Stimulated activated CD8-positive, alpha-beta memory T cell treated with anti-CD3 and anti-CD28 coated beads, Interleukin-15, amount 100 ng/mL, for 48 hours (primary cell): ENCODE results near the gene POSTN.

ENCODE experiments used
- DNase-seq, 2 donors: peaks; one replicate each; pipeline ENCODE4 v3.0.0-alpha.2; 2020; ENCODE audit warnings: low read depth in 2 of 2

Gene POSTN

GRCh38 chr13:37598597-37598996, at the start of gene POSTN:
TSS of gene POSTN (minus strand) at chr13:37598768. CDS start at chr13:37598726, 42 bp downstream.
- DNase-seq = no peak

- no peak for DNase-seq
Measured at GRCh38 chr13:37647031-37647650, 48.6 kb upstream of the POSTN start.

- no peak for DNase-seq
Measured at GRCh38 chr13:37646531-37646930, 48.0 kb upstream of the POSTN start.

GRCh38 chr13:37645181-37645740, 46.7 kb upstream of the POSTN start:
- no peak for DNase-seq

- no peak for DNase-seq
Measured at GRCh38 chr13:37641391-37641790, 42.8 kb upstream of the POSTN start.

- no peak for DNase-seq
Measured at GRCh38 chr13:37640499-37640898, 41.9 kb upstream of the POSTN start.

- no peak for DNase-seq
Measured at GRCh38 chr13:37636701-37637100, 38.1 kb upstream of the POSTN start.

- DNase-seq = no peak
Measured at GRCh38 chr13:37632294-37632693, 33.7 kb upstream of the POSTN start.

- DNase-seq = no peak
Measured at GRCh38 chr13:37627428-37627827, 28.9 kb upstream of the POSTN start.

- no peak for DNase-seq
Measured at GRCh38 chr13:37621811-37622361, 23.3 kb upstream of the POSTN start.

GRCh38 chr13:37618554-37618953, 20.0 kb upstream of the POSTN start:
- no peak for DNase-seq

GRCh38 chr13:37617173-37617572, 18.6 kb upstream of the POSTN start:
- no peak for DNase-seq

- no peak for DNase-seq
Measured at GRCh38 chr13:37616131-37616530, 17.6 kb upstream of the POSTN start.

- no peak for DNase-seq
Measured at GRCh38 chr13:37615276-37615675, 16.7 kb upstream of the POSTN start.

- no peak for DNase-seq
Measured at GRCh38 chr13:37613638-37614037, 15.1 kb upstream of the POSTN start.

- DNase-seq = no peak
Measured at GRCh38 chr13:37613236-37613635, 14.7 kb upstream of the POSTN start.

GRCh38 chr13:37608750-37609339, 10.3 kb upstream of the POSTN start:
- DNase-seq = no peak

- DNase-seq = no peak
Measured at GRCh38 chr13:37602733-37603381, 4.3 kb upstream of the POSTN start.

- DNase-seq = no peak
Measured at GRCh38 chr13:37601648-37602440, 3.3 kb upstream of the POSTN start.

GRCh38 chr13:37599519-37599918, 951 bp upstream of the POSTN start:
- DNase-seq = no peak

GRCh38 chr13:37597477-37598025, 1.0 kb downstream of the POSTN start:
- DNase-seq = no peak

GRCh38 chr13:37596805-37597204, 1.8 kb downstream of the POSTN start:
- DNase-seq = no peak
